GM12872 (cell line): Measurements from ENCODE around the gene MGARP.
A peak's percentile ranks its signal among the peaks of the same experiment; 100 is the strongest.

ENCODE experiments used
- CTCF ChIP-seq: IDR thresholded peaks from 3 replicates; pipeline ENCODE4 v1.5.1; 2011; ENCODE audit warnings: low read depth, mild to moderate bottlenecking, low read length, moderate library complexity; ENCODE audit not compliant: insufficient read depth

Gene MGARP

DNA sequence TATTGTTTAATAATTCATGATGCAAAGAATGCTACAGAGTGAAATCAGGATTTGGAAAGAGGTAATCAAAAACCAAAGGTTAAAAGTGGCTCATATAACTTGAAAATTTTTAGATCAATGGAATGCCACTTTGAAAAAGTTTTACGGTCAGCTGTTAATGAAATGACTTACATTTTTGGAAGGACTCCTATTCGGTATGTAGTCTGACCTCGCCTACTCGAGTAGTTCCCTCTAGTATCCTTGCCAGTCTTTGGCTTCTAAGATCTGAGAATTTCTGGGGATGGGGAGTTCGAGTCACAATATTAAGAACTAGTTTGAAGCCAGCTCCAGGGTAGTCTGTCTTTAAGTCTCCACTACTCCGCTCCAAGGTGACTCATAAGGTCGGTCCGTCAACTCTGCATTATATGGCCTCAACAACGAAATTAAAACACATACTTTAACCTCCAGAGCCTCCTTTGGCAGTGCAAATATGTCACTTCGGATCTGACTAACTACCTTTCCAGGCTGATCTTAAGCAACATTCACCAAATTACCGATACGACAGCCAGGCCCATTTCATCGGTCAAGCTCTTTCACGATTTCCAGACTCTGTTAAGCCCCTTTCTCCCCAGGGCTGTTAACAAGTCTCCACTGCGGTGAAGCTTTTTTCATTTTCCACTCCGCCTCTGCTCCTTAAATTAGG is 20.5 kb upstream of the MGARP start:
- no peak for TF ChIP-seq CTCF

- TF ChIP-seq CTCF, result no peak
These were observed 19.5 kb upstream of the MGARP start for GRCh38 chr4:139299536-139299935.

DNA sequence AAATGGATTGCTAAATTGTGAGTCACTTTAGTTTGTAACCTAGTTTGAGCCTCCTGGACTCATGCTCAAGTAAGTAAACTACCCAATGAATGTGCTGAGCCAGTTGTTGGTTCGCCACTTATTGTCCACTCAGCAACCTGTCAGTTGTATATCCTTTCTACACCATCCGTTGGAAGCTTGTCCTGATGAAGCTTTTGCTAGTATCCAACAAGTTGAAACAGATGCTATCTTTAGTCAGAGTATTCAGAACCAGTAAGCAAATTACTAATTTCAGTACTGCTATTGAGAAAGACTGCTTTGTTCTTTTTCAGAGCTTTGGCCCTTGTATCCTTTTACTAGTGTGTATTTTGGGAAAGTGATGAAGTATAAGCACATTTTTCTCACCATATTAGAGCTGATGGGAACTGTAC is 17.0 kb upstream of the MGARP start:
- no peak for TF ChIP-seq CTCF

DNA sequence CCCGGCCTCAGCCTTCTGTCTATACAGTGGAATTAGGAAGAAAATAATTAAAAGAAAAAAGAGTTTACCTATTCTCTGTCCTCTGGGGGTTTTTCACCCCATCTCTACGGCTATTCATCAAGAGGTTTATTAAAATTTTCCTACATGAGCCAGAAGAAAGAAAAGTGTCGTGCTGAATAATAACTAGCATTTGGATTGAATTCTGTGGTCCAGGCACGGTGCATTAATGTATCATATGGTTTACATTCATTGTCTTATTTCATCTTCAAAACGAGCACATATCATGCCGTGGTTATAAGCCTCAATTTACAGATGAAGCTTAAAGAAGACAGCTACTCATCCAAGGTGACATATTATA is 15.9 kb upstream of the MGARP start:
- no peak for TF ChIP-seq CTCF

- TF ChIP-seq CTCF, result peak; percentile 96
These were observed 15.3 kb upstream of the MGARP start for GRCh38 chr4:139295206-139295941.

DNA sequence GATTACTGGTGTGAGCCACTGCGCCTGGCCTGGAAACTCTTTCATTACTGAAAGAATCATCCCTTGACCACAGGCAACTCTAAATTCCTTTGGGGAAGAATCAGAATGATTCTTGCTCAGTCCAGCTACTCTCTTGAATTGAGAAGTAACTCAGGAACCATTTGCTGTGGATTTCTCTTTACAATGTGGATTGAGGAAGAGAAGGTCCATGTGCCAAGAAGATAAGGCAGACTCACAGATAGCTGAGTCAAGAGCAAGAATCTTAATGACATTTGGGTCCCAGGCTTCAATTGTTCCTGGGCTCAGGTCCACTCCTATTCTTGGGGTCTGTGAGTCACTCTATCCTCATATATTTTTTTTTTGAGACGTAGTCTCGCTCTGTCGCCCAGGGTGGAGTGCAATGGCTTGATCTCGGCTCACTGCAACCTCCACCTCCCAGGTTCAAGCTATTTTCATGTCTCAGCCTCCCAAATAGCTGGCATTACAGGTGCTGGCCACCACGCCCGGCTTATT is 6.2 kb upstream of the MGARP start:
- no peak for TF ChIP-seq CTCF

GRCh38 chr4:139282721-139283075 is 2.7 kb upstream of the MGARP start:
- no peak for TF ChIP-seq CTCF
